Progenitor cell of endocrine pancreas (in vitro differentiated cells): ENCODE measurements around the gene TCP11L2. TPM values are rescaled to one million over a fixed set of nuclear protein-coding genes. Genes with fewer than 3 reads are reported as not detected.
A peak's percentile ranks its signal among the peaks of the same experiment; 100 is the strongest.

Source experiments
- DNase-seq: peaks from one replicate; pipeline ENCODE4 v3.0.0; 2021; ENCODE audit warnings: low spot score; ENCODE audit not compliant: unreplicated experiment
- H3K27ac Mint-ChIP-seq: 2 replicates; pipeline ENCODE4 v1.8.0; 2021; ENCODE audit warnings: mild to moderate bottlenecking, moderate library complexity, mixed read lengths
- H3K27me3 Mint-ChIP-seq: 2 replicates; pipeline ENCODE4 v1.8.0; 2021; ENCODE audit warnings: mixed read lengths
- H3K36me3 Mint-ChIP-seq: 2 replicates; pipeline ENCODE4 v1.8.0; 2022; ENCODE audit warnings: mixed read lengths; ENCODE audit not compliant: insufficient read depth
- H3K4me1 Mint-ChIP-seq: 2 replicates; pipeline ENCODE4 v1.8.0; 2021; ENCODE audit warnings: low read depth, mixed read lengths
- H3K4me3 Mint-ChIP-seq: 2 replicates; pipeline ENCODE4 v1.8.0; 2021; ENCODE audit warnings: low read depth, mild to moderate bottlenecking, moderate library complexity, mixed read lengths
- H3K9me3 Mint-ChIP-seq: 2 replicates; pipeline ENCODE4 v1.8.0; 2021; ENCODE audit warnings: low read depth, mixed read lengths
- total RNA-seq: library from RNA; stranded (reverse); gene quantifications from 2 replicates; pipeline ENCODE4 v1.2.1, GENCODE V29; 2021
- TF ChIP-seq, protein P1 (sequence below): fragments of 200-600 bp; sonication (generic); IDR thresholded peaks from one replicate; pipeline ENCODE4 v1.5.0; 2021; ENCODE audit warnings: antibody characterized with exemption, mild to moderate bottlenecking; ENCODE audit not compliant: unreplicated experiment

Gene TCP11L2
- total RNA-seq, 1 donor from 2014 or later, result 16.1 TPM

DNA sequence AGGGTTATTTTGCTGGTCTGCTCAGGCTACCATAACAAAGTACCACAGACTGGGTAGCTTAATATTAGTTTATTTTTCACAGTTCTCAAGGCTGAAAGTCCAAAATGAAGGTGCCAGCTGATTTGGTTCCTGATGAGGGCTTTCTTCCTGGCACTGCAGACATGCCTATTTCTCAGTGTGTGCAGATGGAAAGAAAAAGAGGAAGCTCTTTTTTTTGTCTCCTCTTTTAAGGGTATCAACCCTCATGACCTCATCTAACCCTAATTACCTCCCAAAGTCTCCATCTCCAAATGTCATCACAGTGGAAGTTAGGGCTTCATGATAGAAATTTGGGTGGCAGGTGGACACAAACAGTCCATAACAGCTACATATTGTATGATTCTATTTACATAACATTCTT is 30.0 kb downstream of the TCP11L2 start:
- no peaks in the 10 kb centered on the region for H3K9me3 Mint-ChIP-seq
- H3K4me1 Mint-ChIP-seq, result no peaks in the 10 kb centered on the region
- H3K4me3 Mint-ChIP-seq, result no peak overlapping the region
- peaks cover 8% of the 10 kb centered on the region for H3K36me3 Mint-ChIP-seq
- DNase-seq, result no peak
- no peaks in the 10 kb centered on the region for H3K27me3 Mint-ChIP-seq
- TF ChIP-seq, protein P1, sequence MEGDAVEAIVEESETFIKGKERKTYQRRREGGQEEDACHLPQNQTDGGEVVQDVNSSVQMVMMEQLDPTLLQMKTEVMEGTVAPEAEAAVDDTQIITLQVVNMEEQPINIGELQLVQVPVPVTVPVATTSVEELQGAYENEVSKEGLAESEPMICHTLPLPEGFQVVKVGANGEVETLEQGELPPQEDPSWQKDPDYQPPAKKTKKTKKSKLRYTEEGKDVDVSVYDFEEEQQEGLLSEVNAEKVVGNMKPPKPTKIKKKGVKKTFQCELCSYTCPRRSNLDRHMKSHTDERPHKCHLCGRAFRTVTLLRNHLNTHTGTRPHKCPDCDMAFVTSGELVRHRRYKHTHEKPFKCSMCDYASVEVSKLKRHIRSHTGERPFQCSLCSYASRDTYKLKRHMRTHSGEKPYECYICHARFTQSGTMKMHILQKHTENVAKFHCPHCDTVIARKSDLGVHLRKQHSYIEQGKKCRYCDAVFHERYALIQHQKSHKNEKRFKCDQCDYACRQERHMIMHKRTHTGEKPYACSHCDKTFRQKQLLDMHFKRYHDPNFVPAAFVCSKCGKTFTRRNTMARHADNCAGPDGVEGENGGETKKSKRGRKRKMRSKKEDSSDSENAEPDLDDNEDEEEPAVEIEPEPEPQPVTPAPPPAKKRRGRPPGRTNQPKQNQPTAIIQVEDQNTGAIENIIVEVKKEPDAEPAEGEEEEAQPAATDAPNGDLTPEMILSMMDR, result no peak
- H3K27ac Mint-ChIP-seq, result no peak overlapping the region

DNA sequence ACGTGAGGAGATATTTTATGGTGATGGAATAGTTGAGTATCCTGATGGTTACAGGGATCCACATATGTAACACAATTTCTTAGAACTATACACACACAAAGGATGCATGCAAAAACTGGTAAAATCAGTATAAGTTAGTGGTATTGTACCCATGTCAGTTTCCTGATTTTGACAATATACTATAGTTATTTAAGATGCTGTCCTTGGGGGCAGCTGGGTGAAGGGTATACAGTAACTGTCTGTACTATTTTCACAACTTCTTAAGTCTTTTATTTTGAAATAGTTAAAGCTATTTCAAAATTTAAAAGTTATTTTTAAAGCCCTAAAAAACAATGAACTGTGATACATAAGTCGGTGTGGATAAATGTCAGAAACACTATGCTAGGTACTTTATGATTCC is 30.5 kb downstream of the TCP11L2 start:
- Mint-ChIP-seq H3K4me1 (no peaks in the 10 kb centered on the region), H3K27me3 (no peaks in the 10 kb centered on the region)

DNA sequence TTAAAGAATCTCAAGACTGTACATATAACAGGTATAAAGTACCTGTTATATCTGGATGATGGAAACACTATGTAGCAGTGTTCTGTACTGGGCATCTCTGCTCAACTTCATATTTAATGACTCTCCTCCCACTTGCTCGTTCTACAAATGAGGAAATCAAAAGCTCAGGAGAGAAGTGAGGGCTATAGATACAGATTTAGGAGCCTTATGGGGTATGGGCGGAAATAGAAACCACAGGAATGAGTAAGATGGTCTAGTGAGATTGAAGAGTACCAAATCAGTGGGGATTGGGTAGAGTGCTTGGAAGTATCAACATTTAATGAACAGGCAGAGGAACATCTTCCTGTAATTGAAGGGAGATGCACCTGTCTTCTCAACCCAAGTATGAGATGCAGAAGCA is 31.2 kb downstream of the TCP11L2 start:
- DNase-seq, result no peak
- Mint-ChIP-seq H3K4me3 (no peak overlapping the region), H3K4me1 (no peaks in the 10 kb centered on the region), H3K9me3 (no peaks in the 10 kb centered on the region), H3K27me3 (no peaks in the 10 kb centered on the region), H3K36me3 (peaks cover 8% of the 10 kb centered on the region), H3K27ac (no peak overlapping the region)
- TF ChIP-seq, protein P1, result no peak

More for the DNA sequence above, 30.5 kb downstream of the TCP11L2 start:
- no peaks in the 10 kb centered on the region for H3K9me3 Mint-ChIP-seq
- no peak overlapping the region for H3K4me3 Mint-ChIP-seq
- H3K36me3 Mint-ChIP-seq, result peaks cover 8% of the 10 kb centered on the region
- H3K27ac Mint-ChIP-seq, result no peak overlapping the region
- TF ChIP-seq, protein P1, result no peak
- DNase-seq, result no peak

DNA sequence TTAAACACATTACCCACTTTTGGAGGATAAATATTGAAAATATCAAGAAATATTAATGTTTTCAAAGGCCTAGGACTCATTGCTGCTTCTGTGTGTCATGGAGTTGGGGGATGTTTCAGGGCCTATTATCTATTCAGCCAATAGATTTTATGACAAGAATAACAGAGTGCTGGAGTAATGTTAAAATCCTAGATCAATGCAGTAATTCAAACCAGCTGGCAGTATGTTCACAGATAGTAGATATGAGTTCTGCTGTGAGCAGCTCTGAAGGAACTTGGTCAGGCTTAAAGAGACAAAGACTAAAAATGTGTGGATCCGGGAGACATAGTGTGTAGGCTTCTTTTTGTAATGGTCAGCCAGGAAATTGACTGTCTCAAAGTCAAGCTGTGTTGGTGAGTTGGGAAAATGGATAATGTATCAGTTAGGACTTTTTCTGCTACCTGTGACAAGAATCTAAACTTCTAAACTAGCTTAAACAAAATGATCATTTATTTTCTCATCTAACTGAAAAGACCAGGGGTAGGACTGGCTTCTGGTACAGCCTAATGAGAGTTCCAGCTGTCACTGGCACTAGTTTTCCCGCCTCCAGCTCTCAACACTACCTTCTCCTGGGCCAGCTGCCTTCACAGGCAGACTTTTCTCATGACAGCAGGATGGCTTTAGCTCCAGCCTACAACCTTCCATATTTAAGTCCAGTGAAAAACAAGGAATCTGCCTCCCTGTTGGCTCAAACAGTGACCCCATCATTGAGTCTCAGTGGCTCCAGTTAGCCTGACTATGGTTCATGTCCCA is 38.7 kb downstream of the TCP11L2 start:
- no peak for DNase-seq
- peaks cover 34% of the 10 kb centered on the region for H3K4me1 Mint-ChIP-seq
- H3K27me3 Mint-ChIP-seq, result no peaks in the 10 kb centered on the region
- H3K9me3 Mint-ChIP-seq, result no peaks in the 10 kb centered on the region
- peaks cover 3% of the 10 kb centered on the region for H3K36me3 Mint-ChIP-seq
- no peak overlapping the region for H3K4me3 Mint-ChIP-seq
- H3K27ac Mint-ChIP-seq, result peak overlapping the region; percentile 15
- TF ChIP-seq, protein P1, result no peak

- Mint-ChIP-seq H3K9me3 (no peaks in the 10 kb centered on the region), H3K4me1 (peaks cover 34% of the 10 kb centered on the region), H3K27ac (peak overlapping the region; percentile 70), H3K27me3 (no peaks in the 10 kb centered on the region), H3K36me3 (peaks cover 3% of the 10 kb centered on the region), H3K4me3 (no peak overlapping the region)
- TF ChIP-seq, protein P1, result no peak
- no peak for DNase-seq
These were observed 40.1 kb downstream of the TCP11L2 start for GRCh38 chr12:106342397-106343213.
